GM12878 (cell line): ENCODE data around the gene SFSWAP.

Experiments
- MXI1 ChIP-seq: fragments of 150-350 bp; IDR thresholded peaks from 2 replicates; pipeline ENCODE4 v1.6.1; 2011; ENCODE audit warnings: low read depth, mild to moderate bottlenecking, inconsistent platforms, low read length, improper control_type of control experiment
- TF ChIP-seq, protein P1 (sequence below): fragments of 150-350 bp; IDR thresholded peaks from 2 replicates; pipeline ENCODE4 v1.6.1; 2014; ENCODE audit warnings: mild to moderate bottlenecking, low read depth, low read length

DNA sequence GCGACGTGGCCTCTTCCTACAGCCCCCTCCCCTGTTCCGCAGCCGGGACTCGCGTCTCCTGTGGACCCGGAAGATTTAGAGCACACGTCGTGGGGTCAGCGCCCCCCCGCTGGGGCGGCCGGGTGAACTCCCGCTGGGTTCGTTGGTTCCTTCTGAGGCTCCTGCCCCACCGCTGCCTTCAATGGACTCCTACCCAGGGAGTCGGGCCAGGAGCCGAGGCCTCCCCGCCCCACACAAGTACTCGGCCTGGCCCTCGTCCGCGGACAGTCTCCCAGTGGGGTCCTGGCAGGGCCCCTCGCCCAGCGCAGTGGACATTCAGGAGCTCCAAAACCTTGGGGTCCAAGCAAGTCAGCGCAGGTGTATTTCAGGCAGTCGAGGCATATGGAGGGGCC, 118.5 kb downstream of the SFSWAP start:
- no peak for TF ChIP-seq MXI1
- TF ChIP-seq, protein P1, sequence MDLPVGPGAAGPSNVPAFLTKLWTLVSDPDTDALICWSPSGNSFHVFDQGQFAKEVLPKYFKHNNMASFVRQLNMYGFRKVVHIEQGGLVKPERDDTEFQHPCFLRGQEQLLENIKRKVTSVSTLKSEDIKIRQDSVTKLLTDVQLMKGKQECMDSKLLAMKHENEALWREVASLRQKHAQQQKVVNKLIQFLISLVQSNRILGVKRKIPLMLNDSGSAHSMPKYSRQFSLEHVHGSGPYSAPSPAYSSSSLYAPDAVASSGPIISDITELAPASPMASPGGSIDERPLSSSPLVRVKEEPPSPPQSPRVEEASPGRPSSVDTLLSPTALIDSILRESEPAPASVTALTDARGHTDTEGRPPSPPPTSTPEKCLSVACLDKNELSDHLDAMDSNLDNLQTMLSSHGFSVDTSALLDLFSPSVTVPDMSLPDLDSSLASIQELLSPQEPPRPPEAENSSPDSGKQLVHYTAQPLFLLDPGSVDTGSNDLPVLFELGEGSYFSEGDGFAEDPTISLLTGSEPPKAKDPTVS, result no peak
